Medulla oblongata (tissue), 1 donor: Measurements from ENCODE around the gene DPH7.
"Not testable (repeated sequence)": the region's sequence is repeated elsewhere in the genome, so short reads cannot be mapped to it uniquely, and the experiment has no call there.

ENCODE experiments used
- DNase-seq: peaks from one replicate; pipeline ENCODE4 v3.0.0-alpha.2; 2015; ENCODE audit errors: extremely low spot score

The DPH7 gene

GRCh38 chr9:137547687-137548543 lies 30.8 kb downstream of the DPH7 start:
- no peak for DNase-seq

GRCh38 chr9:137545123-137545522 lies 33.6 kb downstream of the DPH7 start:
- DNase-seq: no peak

- no peak for DNase-seq
Measured at GRCh38 chr9:137544176-137544760, 34.5 kb downstream of the DPH7 start.

- DNase-seq: no peak
Measured at GRCh38 chr9:137543237-137543963, 35.3 kb downstream of the DPH7 start.

GRCh38 chr9:137542486-137542885 lies 36.2 kb downstream of the DPH7 start:
- no peak for DNase-seq

- no peak for DNase-seq
Measured at GRCh38 chr9:137540536-137540935, 38.2 kb downstream of the DPH7 start.

GRCh38 chr9:137538058-137538457 lies 40.7 kb downstream of the DPH7 start:
- no peak for DNase-seq

- DNase-seq: not testable (repeated sequence)
Measured at GRCh38 chr9:137536594-137537131, 42.1 kb downstream of the DPH7 start.

- DNase-seq: no peak
Measured at GRCh38 chr9:137535120-137535428, 43.7 kb downstream of the DPH7 start.

GRCh38 chr9:137534256-137535119 lies 44.2 kb downstream of the DPH7 start:
- DNase-seq: peak; percentile 48

- not testable (repeated sequence) for DNase-seq
Measured at GRCh38 chr9:137532891-137533468, 45.7 kb downstream of the DPH7 start.

GRCh38 chr9:137531099-137531765 lies 47.5 kb downstream of the DPH7 start:
- DNase-seq: no peak

GRCh38 chr9:137530331-137530730 lies 48.4 kb downstream of the DPH7 start:
- no peak for DNase-seq

- DNase-seq: no peak
Measured at GRCh38 chr9:137524981-137525317, 53.8 kb downstream of the DPH7 start.

- DNase-seq: no peak
Measured at GRCh38 chr9:137524161-137524980, 54.4 kb downstream of the DPH7 start.

GRCh38 chr9:137522746-137523455 lies 55.8 kb downstream of the DPH7 start:
- no peak for DNase-seq

GRCh38 chr9:137521405-137521985 lies 57.2 kb downstream of the DPH7 start:
- no peak for DNase-seq

GRCh38 chr9:137520614-137521404 lies 57.9 kb downstream of the DPH7 start:
- DNase-seq: no peak
